ENCODE measurements around the gene PHACTR3.

Gene PHACTR3

GRCh38 chr20:59623583-59623982 is 19.2 kb downstream of the PHACTR3 start:
- H3K36me3 ChIP-seq (replicated peaks; ENCODE audit: insufficient read depth, low read length): no peaks in the 10 kb centered on the region
- no peaks in the 10 kb centered on the region for H4K20me1 ChIP-seq (ENCODE audit: insufficient read depth, low read length)
- TF ChIP-seq EZH2phosphoT487 (IDR thresholded peaks at IDR 0.05; ENCODE audit: low read length): no peak
- TF ChIP-seq EZH2 (optimal IDR thresholded peaks at IDR 0.05; ENCODE audit: low read depth, low read length): no peak
- TF ChIP-seq CTCF (IDR thresholded peaks at IDR 0.05; ENCODE audit: low read length): no peak
- no peaks in the 10 kb centered on the region for H3K79me2 ChIP-seq (ENCODE audit: low read length)
- no peak overlapping the region for H3K4me3 ChIP-seq (ENCODE audit: low read length)
- no peaks in the 10 kb centered on the region for H3F3A ChIP-seq (ENCODE audit: insufficient read depth, low read length)
- H3K27ac ChIP-seq (ENCODE audit: low read length): no peak overlapping the region
- H3K9ac ChIP-seq (ENCODE audit: low read length): no peak overlapping the region
- peaks cover 83% of the 10 kb centered on the region for H3K27me3 ChIP-seq (replicated peaks; ENCODE audit: insufficient read depth, low read length)
- no peaks in the 10 kb centered on the region for H3K9me2 ChIP-seq (replicated peaks; ENCODE audit: insufficient read depth, low read length)
- DNase-seq: no peak
- H2AFZ ChIP-seq (ENCODE audit: low read length): no peak overlapping the region
- no peaks in the 10 kb centered on the region for H3K9me3 ChIP-seq (replicated peaks; ENCODE audit: insufficient read depth, low read length)
- H3K4me2 ChIP-seq (ENCODE audit: low read depth, low read length): no peak overlapping the region
- H3K4me1 ChIP-seq (ENCODE audit: low read length): no peaks in the 10 kb centered on the region

- Histone ChIP-seq H3K4me1 (ENCODE audit: low read length) (no peaks in the 10 kb centered on the region), H3K9ac (ENCODE audit: low read length) (no peak overlapping the region), H3F3A (ENCODE audit: insufficient read depth, low read length) (no peaks in the 10 kb centered on the region), H3K36me3 (replicated peaks; ENCODE audit: insufficient read depth, low read length) (no peaks in the 10 kb centered on the region), H3K4me2 (ENCODE audit: low read depth, low read length) (no peak overlapping the region), H4K20me1 (ENCODE audit: insufficient read depth, low read length) (no peaks in the 10 kb centered on the region), H3K4me3 (ENCODE audit: low read length) (no peak overlapping the region), H3K9me2 (replicated peaks; ENCODE audit: insufficient read depth, low read length) (no peaks in the 10 kb centered on the region), H3K27me3 (replicated peaks; ENCODE audit: insufficient read depth, low read length) (peaks cover 86% of the 10 kb centered on the region), H3K9me3 (replicated peaks; ENCODE audit: insufficient read depth, low read length) (no peaks in the 10 kb centered on the region), H2AFZ (ENCODE audit: low read length) (no peak overlapping the region), H3K27ac (ENCODE audit: low read length) (no peak overlapping the region), H3K79me2 (ENCODE audit: low read length) (no peaks in the 10 kb centered on the region)
- no peak for DNase-seq
- TF ChIP-seq EZH2phosphoT487 (IDR thresholded peaks at IDR 0.05; ENCODE audit: low read length): no peak
- no peak for TF ChIP-seq EZH2 (optimal IDR thresholded peaks at IDR 0.05; ENCODE audit: low read depth, low read length)
- no peak for TF ChIP-seq CTCF (IDR thresholded peaks at IDR 0.05; ENCODE audit: low read length)
Observed at GRCh38 chr20:59624401-59624800, 20.1 kb downstream of the PHACTR3 start.

GRCh38 chr20:59625214-59625922 is 21.0 kb downstream of the PHACTR3 start:
- H4K20me1 ChIP-seq (ENCODE audit: insufficient read depth, low read length): no peaks in the 10 kb centered on the region
- H3K9ac ChIP-seq (ENCODE audit: low read length): no peak overlapping the region
- no peak overlapping the region for H3K4me2 ChIP-seq (ENCODE audit: low read depth, low read length)
- H2AFZ ChIP-seq (ENCODE audit: low read length): no peak overlapping the region
- H3K9me3 ChIP-seq (replicated peaks; ENCODE audit: insufficient read depth, low read length): no peaks in the 10 kb centered on the region
- no peak for DNase-seq
- no peak overlapping the region for H3K27ac ChIP-seq (ENCODE audit: low read length)
- H3K9me2 ChIP-seq (replicated peaks; ENCODE audit: insufficient read depth, low read length): no peaks in the 10 kb centered on the region
- H3K36me3 ChIP-seq (replicated peaks; ENCODE audit: insufficient read depth, low read length): no peaks in the 10 kb centered on the region
- no peaks in the 10 kb centered on the region for H3F3A ChIP-seq (ENCODE audit: insufficient read depth, low read length)
- no peaks in the 10 kb centered on the region for H3K4me1 ChIP-seq (ENCODE audit: low read length)
- no peak overlapping the region for H3K4me3 ChIP-seq (ENCODE audit: low read length)
- H3K79me2 ChIP-seq (ENCODE audit: low read length): no peaks in the 10 kb centered on the region
- TF ChIP-seq EZH2phosphoT487 (IDR thresholded peaks at IDR 0.05; ENCODE audit: low read length) (no peak), EZH2 (optimal IDR thresholded peaks at IDR 0.05; ENCODE audit: low read depth, low read length) (no peak), CTCF (IDR thresholded peaks at IDR 0.05; ENCODE audit: low read length) (no peak)
- H3K27me3 ChIP-seq (replicated peaks; ENCODE audit: insufficient read depth, low read length): peaks cover 84% of the 10 kb centered on the region

Data from MM.1S (cell line).